Femur (tissue), 1 donor: ENCODE data around the gene FZD4.
"Not testable (repeated sequence)": the region's sequence is repeated elsewhere in the genome, so short reads cannot be mapped to it uniquely, and the experiment has no call there.

ENCODE experiments used
- DNase-seq: peaks from one replicate; pipeline ENCODE4 v3.0.0-alpha.2; 2017

FZD4 gene

GRCh38 chr11:86934926-86935579, 20.1 kb downstream of the FZD4 start:
- no peak for DNase-seq

- no peak for DNase-seq
Measured at GRCh38 chr11:86934582-86934900, 20.7 kb downstream of the FZD4 start.

- DNase-seq, result no peak
Measured at GRCh38 chr11:86933891-86934581, 21.2 kb downstream of the FZD4 start.

GRCh38 chr11:86932924-86933875, 22.0 kb downstream of the FZD4 start:
- DNase-seq, result no peak

GRCh38 chr11:86932259-86932585, 23.0 kb downstream of the FZD4 start:
- no peak for DNase-seq

GRCh38 chr11:86931548-86932258, 23.5 kb downstream of the FZD4 start:
- no peak for DNase-seq

- no peak for DNase-seq
Measured at GRCh38 chr11:86930957-86931547, 24.1 kb downstream of the FZD4 start.

GRCh38 chr11:86926975-86927374, 28.2 kb downstream of the FZD4 start:
- no peak for DNase-seq

GRCh38 chr11:86923999-86924766, 31.0 kb downstream of the FZD4 start:
- DNase-seq, result no peak

- DNase-seq, result no peak
Measured at GRCh38 chr11:86922225-86922624, 33.0 kb downstream of the FZD4 start.

- DNase-seq, result peak; percentile 51
Measured at GRCh38 chr11:86919557-86920210, 35.5 kb downstream of the FZD4 start.

GRCh38 chr11:86918973-86919372, 36.2 kb downstream of the FZD4 start:
- DNase-seq, result peak; percentile 29

GRCh38 chr11:86918496-86918895, 36.7 kb downstream of the FZD4 start:
- DNase-seq, result no peak

GRCh38 chr11:86917589-86917988, 37.6 kb downstream of the FZD4 start:
- DNase-seq, result no peak

GRCh38 chr11:86916330-86916729, 38.9 kb downstream of the FZD4 start:
- DNase-seq, result peak; percentile 50

- DNase-seq, result not testable (repeated sequence)
Measured at GRCh38 chr11:86915850-86916249, 39.3 kb downstream of the FZD4 start.

GRCh38 chr11:86914865-86915519, 40.2 kb downstream of the FZD4 start:
- DNase-seq, result peak; percentile 41

GRCh38 chr11:86912238-86912637, 43.0 kb downstream of the FZD4 start:
- no peak for DNase-seq

- no peak for DNase-seq
Measured at GRCh38 chr11:86910592-86910991, 44.6 kb downstream of the FZD4 start.

- no peak for DNase-seq
Measured at GRCh38 chr11:86906198-86906597, 49.0 kb downstream of the FZD4 start.

GRCh38 chr11:86905252-86905651, 49.9 kb downstream of the FZD4 start:
- DNase-seq, result no peak
